Activated CD4-positive, CD25-positive, alpha-beta regulatory T cell treated with anti-CD3 and anti-CD28 coated beads, Interleukin-2, amount 50 U/mL, for 16 hours (primary cell): Measurements from ENCODE around the gene KBTBD13.

ENCODE experiments used
- DNase-seq: peaks from one replicate; pipeline ENCODE4 v3.0.0-alpha.2; 2020; ENCODE audit warnings: low read depth, low spot score

Gene KBTBD13

GRCh38 chr15:65115086-65115485, 38.5 kb downstream of the KBTBD13 start, which contains the start of gene UBAP1L:
UBAP1L (minus strand) TSS chr15:65115200; CDS start chr15:65106215, 8,985 bp downstream.
- DNase-seq = no peak

DNA sequence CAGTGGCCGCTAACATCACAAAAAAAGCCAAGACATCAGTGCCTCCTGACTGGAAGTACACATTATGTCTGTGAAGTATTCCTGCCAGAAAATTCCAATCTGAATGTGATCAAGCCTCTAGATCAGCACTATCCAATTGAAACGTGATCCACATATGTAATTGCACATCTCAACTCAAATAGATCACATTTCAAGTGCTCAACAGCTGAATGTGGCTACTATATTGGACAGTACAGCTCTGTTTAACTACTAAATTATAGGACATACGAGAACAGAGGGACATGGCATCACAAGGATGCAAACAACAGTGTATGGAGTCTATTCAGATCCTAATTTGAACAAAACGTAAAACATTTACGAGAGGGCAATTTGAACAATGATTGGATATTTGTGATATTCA, 39.0 kb downstream of the KBTBD13 start:
- DNase-seq = no peak
